HG03175 (cell line): Measurements from ENCODE around the gene TEKTIP1.

Source experiments
- ATAC-seq: cut with Tn5 transposase; IDR thresholded peaks from one replicate; pipeline ENCODE4 v1.9.1; 2021; ENCODE audit warnings: mild to moderate bottlenecking, moderate library complexity; ENCODE audit not compliant: unreplicated experiment

Gene TEKTIP1

GRCh38 chr19:3536429-3537100 is 2.4 kb upstream of the TEKTIP1 start:
- ATAC-seq, result no peak

GRCh38 chr19:3537101-3537437 is 1.9 kb upstream of the TEKTIP1 start:
- no peak for ATAC-seq

- ATAC-seq, result no peak
These were observed 1.3 kb upstream of the TEKTIP1 start for GRCh38 chr19:3537438-3538240.

GRCh38 chr19:3538258-3538929 is 580 bp upstream of the TEKTIP1 start:
- ATAC-seq, result no peak

GRCh38 chr19:3539756-3540118 is 763 bp downstream of the TEKTIP1 start:
- ATAC-seq, result no peak

- ATAC-seq, result no peak
These were observed 4.4 kb downstream of the TEKTIP1 start for GRCh38 chr19:3543150-3544057.

GRCh38 chr19:3544058-3544376 is 5.0 kb downstream of the TEKTIP1 start:
- no peak for ATAC-seq

- no peak for ATAC-seq
These were observed 6.0 kb downstream of the TEKTIP1 start for GRCh38 chr19:3544742-3545668.

- no peak for ATAC-seq
These were observed 6.7 kb downstream of the TEKTIP1 start for GRCh38 chr19:3545669-3546034.

GRCh38 chr19:3546119-3546518 is 7.1 kb downstream of the TEKTIP1 start:
- no peak for ATAC-seq

GRCh38 chr19:3547301-3547731 is 8.3 kb downstream of the TEKTIP1 start:
- ATAC-seq, result no peak

- no peak for ATAC-seq
These were observed 8.9 kb downstream of the TEKTIP1 start for GRCh38 chr19:3547767-3548282.

GRCh38 chr19:3548606-3549005 is 9.6 kb downstream of the TEKTIP1 start:
- ATAC-seq, result no peak

GRCh38 chr19:3549816-3550215 is 10.8 kb downstream of the TEKTIP1 start:
- ATAC-seq, result no peak

GRCh38 chr19:3550947-3551791 is 12.2 kb downstream of the TEKTIP1 start:
- no peak for ATAC-seq

GRCh38 chr19:3551792-3552095 is 12.8 kb downstream of the TEKTIP1 start:
- ATAC-seq, result no peak

GRCh38 chr19:3554254-3555083 is 15.5 kb downstream of the TEKTIP1 start:
- ATAC-seq, result no peak

- no peak for ATAC-seq
These were observed 16.9 kb downstream of the TEKTIP1 start for GRCh38 chr19:3555653-3556422.
